ENCODE results near the gene REC114.
"Not testable (repeated sequence)": the region's sequence is repeated elsewhere in the genome, so short reads cannot be mapped to it uniquely, and the experiment has no call there.

Gene REC114

GRCh38 chr15:73457334-73457733, 14.4 kb downstream of the REC114 start:
- DNase-seq: no peak

DNA sequence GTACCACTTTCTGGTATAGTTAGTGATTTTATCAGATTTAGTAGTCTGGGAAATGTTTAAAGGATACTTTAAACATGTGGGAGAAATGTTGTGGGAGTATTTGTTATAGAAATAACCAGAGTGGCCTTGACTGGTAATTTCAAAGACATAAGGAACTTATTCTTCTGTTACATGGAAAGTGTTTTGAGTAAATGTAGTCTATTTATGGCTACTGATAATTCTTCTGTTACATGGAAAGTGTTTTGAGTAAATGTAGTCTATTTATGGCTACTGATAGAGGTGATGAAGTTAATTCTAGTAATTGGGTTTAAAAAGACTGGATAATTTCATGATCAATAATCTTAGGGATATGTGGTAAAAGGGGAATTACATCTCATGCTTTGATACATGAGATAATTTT, 17.7 kb downstream of the REC114 start:
- no peak for DNase-seq

GRCh38 chr15:73464602-73465001, 21.6 kb downstream of the REC114 start:
- no peak for DNase-seq

GRCh38 chr15:73467758-73468157, 24.8 kb downstream of the REC114 start:
- no peak for DNase-seq

- no peak for DNase-seq
Measured at GRCh38 chr15:73474785-73475184, 31.8 kb downstream of the REC114 start.

- DNase-seq: no peak
Measured at GRCh38 chr15:73476704-73477216, 33.8 kb downstream of the REC114 start.

GRCh38 chr15:73480050-73480449, 37.1 kb downstream of the REC114 start:
- DNase-seq: no peak

GRCh38 chr15:73482166-73482565, 39.2 kb downstream of the REC114 start:
- DNase-seq: no peak

DNA sequence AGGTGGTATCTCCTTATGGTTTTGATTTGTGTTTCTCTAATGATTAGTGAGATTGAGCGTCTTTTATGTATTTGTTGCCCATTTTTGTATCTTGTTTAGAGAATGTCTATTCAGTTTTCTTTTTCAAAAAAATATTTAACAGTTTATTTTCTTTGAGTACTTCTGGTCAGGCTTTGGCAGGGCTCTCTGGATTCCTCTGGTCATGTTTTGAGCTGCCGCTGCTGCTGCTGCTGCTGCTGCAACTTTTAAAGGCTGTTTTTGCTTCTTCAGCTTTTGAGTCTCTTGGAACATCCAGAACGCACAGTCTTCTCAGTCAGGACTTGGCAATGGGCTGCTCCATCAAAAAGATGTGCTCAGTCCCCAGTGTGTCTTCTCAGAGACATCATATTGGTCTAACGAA, 40.1 kb downstream of the REC114 start:
- no peak for DNase-seq

DNA sequence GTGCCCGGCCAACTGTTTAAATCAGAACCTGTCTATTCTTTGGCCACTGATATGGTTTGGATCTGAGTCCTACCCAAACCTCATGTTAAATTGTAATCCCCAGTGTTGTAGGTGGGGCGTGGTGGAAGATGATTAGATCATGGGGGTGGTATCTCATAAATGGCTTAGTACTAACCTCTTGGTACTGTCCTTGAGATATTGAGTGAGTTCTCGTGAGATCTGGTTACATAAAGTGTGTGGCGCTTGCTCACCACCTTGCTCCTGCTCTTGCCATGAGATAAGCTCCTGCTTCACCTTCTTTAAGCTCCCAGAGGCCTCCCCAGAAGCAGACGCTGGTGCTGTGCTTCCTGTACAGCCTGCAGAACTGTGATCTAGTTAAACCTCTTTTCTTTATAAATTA, 42.4 kb downstream of the REC114 start:
- DNase-seq: no peak

DNA sequence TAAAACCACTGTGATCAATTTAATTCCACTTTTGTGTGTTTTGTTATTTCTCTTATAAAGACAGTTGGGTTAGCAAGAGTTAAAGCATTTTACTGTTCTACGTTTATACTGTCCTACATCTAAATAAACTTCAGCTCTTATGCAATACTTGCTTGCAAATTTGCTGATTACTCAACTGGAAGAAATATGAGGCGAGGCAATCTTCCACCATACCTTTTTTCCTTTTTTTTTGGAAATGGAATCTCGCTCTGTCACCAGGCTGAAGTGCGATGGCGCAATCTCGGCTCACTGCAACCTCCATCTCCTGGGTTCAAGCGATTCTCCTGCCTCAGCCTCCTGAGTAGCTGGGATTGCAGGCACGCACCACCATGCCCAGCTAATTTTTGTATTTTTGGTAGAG, 42.9 kb downstream of the REC114 start:
- not testable (repeated sequence) for DNase-seq

GRCh38 chr15:73488698-73489097, 45.7 kb downstream of the REC114 start:
- no peak for DNase-seq

DNA sequence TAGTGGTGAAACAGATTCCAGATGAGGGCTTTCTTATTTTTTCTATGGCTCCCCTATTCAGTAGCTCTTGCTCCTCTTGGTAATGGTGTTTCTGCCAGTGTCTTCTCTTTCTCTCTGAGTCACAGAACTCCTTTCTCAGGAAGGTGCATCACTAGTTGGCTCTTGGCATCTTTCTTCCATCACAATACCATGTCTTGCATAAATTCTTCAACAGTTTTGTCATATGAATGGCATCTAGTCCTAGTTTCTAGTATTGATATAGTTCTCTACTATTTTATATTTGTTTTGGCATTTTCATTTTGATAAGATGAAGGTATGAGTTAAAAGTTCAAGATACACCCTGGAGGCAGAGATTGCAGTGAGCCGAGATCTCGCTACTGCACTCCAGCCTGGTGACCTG, 51.0 kb downstream of the REC114 start:
- DNase-seq: no peak

GRCh38 chr15:73495181-73495580, 52.2 kb downstream of the REC114 start:
- DNase-seq: no peak

GRCh38 chr15:73500696-73501095, 57.7 kb downstream of the REC114 start:
- DNase-seq: no peak

- DNase-seq: no peak
Measured at GRCh38 chr15:73504885-73505284, 61.9 kb downstream of the REC114 start.

- no peak for DNase-seq
Measured at GRCh38 chr15:73515527-73515926, 72.6 kb downstream of the REC114 start.

GRCh38 chr15:73517566-73517965, 74.6 kb downstream of the REC114 start:
- no peak for DNase-seq

DNA sequence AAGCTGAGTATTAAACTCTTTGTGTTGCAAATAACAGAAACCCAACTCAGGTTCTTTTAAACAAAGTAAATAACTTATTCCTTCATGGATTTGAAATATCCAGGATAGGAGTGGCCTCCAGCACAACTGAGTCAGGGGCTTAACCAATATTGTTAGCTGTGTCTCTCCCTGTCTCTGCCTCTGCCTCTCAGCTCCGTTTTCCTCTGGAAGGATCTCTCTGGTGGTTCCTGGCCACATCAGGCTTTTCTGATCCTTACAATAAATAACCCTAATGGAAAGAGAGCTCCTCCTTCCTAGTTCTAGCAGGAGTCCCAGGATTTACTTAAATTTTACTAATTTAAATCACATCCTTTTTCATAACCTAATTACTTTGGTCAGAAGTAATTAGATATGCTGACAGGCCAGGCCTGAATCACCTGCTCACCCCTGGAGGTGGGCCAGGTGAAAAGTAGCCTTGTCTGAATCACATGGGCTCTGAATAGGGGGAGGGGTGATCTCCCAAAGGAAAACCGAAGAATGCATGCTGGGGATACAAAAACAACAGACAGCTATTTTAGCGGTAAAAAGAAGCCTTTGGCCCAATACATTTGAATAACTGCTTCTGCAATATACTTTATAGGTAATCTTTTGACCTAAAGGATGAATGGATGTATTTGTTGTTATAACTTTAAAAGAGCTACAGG, 75.4 kb downstream of the REC114 start:
- DNase-seq: no peak

GRCh38 chr15:73518876-73519733, 76.1 kb downstream of the REC114 start:
- DNase-seq: no peak

GRCh38 chr15:73522011-73522410, 79.0 kb downstream of the REC114 start:
- DNase-seq: no peak

DNA sequence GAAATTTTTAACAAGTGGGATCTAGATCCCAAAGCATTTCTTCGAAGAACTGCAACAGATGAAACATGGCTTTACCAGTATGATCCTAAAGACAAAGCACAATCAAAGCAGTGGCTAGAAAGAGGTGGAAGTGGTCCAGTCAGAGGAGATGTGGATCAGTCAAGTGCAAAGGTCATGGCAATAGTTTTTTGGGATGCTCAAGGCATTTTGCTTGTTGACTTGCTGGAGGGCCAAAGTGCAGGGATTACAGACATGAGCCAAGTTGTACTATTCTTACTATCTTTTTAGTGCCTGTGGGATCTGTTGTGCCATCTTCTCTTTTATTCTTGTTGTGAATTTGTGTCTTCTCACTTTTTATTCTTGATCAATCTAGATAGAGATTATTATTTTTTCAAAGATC, 82.0 kb downstream of the REC114 start:
- no peak for DNase-seq

DNA sequence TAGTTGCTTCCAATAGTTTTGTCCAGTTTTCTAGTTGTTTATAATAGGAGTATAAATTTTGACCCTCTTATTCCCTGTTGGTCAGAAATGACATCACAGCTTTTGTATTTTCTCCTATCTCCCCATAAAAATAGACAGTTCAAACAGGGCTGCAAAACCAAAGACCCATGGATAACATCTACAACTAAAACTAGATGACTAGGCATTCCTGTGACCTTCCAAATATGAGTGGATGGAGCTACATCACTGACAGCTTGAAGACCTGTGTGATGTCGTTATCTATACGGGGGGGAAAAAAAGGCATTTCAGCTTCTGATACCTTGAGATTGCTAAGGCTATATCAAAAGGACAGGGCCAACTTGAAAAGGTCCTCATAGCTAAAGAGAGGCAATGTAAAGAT, 84.6 kb downstream of the REC114 start:
- DNase-seq: no peak

- no peak for DNase-seq
Measured at GRCh38 chr15:73530649-73531048, 87.7 kb downstream of the REC114 start.

Measured in activated gamma-delta T cell (primary cell).